AG04449 (cell line): ENCODE results near the gene DMBT1.

ENCODE experiments used
- CTCF ChIA-PET: fragments of 350-600 bp; formaldehyde crosslinking; extraction: SDS; loops from one replicate; lab custom pipeline; 2021; ENCODE audit warnings: antibody characterized with exemption; lab: Yijun Ruan, JAX
- POLR2A ChIA-PET: fragments of 400-600, 350-600 bp; formaldehyde crosslinking; extraction: SDS; loops from one replicate; lab custom pipeline; 2020; ENCODE audit warnings: antibody characterized with exemption, inconsistent platforms; lab: Yijun Ruan, JAX
- DNase-seq: peaks from one replicate; pipeline ENCODE4 v3.0.0-alpha.2; 2010; ENCODE audit warnings: low read depth, low spot score
- H3K4me3 ChIP-seq: 2 replicates; pipeline ENCODE4 v1.5.1; 2011; ENCODE audit warnings: low read depth, mild to moderate bottlenecking, control low read depth, low read length
- TF ChIP-seq, protein P1 (sequence below): IDR thresholded peaks from one replicate; pipeline ENCODE4 v1.5.1; 2011; ENCODE audit warnings: mild to moderate bottlenecking, moderate library complexity, low read length, control low read depth, inconsistent platforms; ENCODE audit not compliant: insufficient read depth; ENCODE audit errors: missing control alignments

Gene DMBT1

DNA sequence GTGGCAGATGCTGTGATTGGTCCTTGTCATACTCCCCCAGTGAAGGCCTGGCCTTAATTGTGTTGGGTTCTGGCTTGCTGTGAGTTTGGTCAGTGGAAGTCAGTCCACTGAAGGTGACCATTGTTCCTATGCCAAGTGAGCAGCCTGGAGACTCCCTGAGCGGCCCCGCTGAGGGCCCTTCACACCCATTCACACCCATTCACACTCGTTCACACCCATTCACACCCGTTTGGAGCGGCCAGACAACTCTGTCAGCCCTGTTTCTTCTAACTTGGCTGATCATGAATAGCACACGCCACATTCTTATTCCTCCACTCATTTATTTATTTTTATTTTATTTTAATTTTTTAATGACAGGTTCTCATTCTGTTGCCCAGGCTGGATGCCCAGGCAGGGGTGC, 77.6 kb downstream of the DMBT1 start:
- ChIA-PET POLR2A (no interaction called here), CTCF (interaction anchor here (2.1 kb wide), 1 partner anchor 11 kb away, joined by 10 read pairs; no protein-coding TSS in a partner anchor)
- no peak for DNase-seq
- H3K4me3 ChIP-seq = no peak overlapping the region
- TF ChIP-seq, protein P1, sequence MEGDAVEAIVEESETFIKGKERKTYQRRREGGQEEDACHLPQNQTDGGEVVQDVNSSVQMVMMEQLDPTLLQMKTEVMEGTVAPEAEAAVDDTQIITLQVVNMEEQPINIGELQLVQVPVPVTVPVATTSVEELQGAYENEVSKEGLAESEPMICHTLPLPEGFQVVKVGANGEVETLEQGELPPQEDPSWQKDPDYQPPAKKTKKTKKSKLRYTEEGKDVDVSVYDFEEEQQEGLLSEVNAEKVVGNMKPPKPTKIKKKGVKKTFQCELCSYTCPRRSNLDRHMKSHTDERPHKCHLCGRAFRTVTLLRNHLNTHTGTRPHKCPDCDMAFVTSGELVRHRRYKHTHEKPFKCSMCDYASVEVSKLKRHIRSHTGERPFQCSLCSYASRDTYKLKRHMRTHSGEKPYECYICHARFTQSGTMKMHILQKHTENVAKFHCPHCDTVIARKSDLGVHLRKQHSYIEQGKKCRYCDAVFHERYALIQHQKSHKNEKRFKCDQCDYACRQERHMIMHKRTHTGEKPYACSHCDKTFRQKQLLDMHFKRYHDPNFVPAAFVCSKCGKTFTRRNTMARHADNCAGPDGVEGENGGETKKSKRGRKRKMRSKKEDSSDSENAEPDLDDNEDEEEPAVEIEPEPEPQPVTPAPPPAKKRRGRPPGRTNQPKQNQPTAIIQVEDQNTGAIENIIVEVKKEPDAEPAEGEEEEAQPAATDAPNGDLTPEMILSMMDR = no peak

DNA sequence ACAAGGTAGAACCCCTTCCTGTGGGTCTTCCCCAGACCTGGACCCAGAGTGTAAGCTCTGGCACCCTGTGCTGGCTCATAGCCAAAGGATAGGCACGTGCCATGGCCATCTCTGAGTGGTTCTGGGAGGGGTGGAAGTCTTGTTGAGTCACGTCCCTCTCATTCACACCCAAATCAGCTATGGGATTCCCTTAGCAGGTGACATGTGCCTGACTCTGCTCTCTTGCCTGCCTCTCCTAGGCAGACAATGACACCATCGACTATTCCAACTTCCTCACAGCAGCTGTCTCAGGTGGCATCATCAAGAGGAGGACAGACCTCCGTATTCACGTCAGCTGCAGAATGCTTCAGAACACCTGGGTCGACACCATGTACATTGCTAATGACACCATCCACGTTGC, 79.2 kb downstream of the DMBT1 start:
- TF ChIP-seq, protein P1 = no peak
- DNase-seq = no peak
- CTCF ChIA-PET = interaction anchor here (2.1 kb wide), 1 partner anchor 9 kb away, joined by 10 read pairs; no protein-coding TSS in a partner anchor
- POLR2A ChIA-PET = no interaction called here
- no peak overlapping the region for H3K4me3 ChIP-seq

DNA sequence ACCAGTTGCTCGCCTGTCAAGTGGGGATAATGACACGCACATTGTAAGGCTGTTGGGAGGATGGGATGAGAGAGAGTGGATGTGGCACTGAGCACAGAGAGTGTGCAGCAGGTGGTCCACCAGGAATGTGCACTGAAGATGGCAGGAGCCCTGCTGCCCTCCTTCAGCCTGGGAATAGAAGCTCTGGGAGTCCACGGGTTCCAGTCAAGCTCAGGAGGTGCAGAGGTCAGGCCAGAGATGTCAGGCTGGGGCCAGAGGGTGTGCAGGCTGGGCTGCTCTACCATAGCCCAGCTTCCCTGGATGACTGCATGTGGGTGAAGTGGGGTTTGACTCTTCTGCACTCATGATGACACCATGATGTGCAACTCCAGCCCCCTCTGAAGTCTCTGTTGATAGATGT, 80.4 kb downstream of the DMBT1 start:
- CTCF ChIA-PET = no interaction called here
- POLR2A ChIA-PET = no interaction called here
- DNase-seq = no peak
- H3K4me3 ChIP-seq = no peak overlapping the region
- TF ChIP-seq, protein P1 = no peak

DNA sequence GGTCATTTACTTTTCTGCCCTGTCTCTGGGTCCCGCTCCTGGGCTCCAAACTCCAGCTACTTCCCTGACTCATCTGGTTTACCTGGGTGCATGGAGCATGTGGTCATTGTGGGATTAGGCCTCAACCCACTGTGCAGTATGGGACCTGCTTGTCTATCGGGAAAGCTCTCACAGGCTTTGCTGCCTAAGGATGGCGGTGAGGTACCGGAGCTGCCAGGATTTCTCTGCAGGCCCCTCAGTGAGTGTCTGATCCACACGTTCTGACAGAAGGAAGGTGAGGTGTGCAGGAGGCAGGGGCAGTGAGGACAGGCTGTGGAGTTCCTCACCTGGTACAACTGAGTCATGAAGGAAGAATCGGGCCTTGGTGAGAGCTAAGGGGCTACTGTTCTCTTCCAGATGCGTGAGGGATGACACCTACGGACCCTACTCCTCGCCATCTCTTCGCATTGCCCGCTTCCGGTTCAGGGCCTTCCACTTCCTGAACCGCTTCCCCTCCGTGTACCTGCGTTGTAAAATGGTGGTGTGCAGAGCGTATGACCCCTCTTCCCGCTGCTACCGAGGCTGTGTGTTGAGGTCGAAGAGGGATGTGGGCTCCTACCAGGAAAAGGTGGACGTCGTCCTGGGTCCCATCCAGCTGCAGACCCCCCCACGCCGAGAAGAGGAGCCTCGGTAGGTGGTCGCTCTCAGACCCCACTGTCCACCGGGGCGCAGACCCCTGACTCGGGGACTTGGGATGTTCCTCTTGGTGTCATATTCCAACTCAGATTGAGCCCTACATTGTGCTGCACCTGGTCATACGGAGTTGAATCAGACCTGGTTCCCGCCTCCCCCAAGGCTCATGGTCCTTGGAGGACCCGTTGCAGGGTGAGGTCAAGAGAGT, 82.4 kb downstream of the DMBT1 start:
- TF ChIP-seq, protein P1 = no peak
- CTCF ChIA-PET = no interaction called here
- H3K4me3 ChIP-seq = no peak overlapping the region
- POLR2A ChIA-PET = no interaction called here
- DNase-seq = no peak

DNA sequence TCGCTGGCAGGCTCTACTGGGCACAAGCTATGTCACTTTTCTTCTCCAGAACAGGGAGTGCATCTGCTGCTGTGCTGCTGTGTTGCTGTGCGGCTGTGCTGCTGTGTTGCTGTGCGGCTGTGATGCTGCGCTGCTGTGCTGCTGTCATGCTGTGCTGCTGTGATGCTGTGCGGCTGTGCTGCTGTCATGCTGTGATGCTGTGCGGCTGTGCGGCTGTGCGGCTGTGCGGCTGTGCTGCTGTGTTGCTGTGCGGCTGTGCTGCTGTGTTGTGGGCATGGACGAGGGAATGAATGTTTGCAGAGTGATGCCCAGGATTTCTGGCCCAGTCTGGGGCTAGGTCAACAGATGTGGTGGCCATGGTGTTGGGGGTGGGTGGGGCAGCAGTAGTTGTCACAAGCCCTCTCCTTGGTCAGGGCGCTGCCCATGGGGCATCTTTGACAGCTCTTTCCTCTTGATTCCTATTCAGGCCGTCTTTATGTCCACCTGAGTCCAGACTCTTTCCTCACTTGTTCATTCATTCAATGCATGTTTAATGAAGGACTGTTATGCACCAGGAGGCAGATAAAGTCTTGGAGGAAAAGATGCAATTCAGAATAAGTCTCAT, 83.5 kb downstream of the DMBT1 start:
- H3K4me3 ChIP-seq = no peak overlapping the region
- TF ChIP-seq, protein P1 = no peak
- ChIA-PET CTCF (no interaction called here), POLR2A (no interaction called here)
- no peak for DNase-seq
